Measurements from ENCODE around the gene TECPR2. TPM values are rescaled to one million over a fixed set of nuclear protein-coding genes. Genes with fewer than 3 reads are reported as not detected.

The TECPR2 gene
- total and polyA plus RNA-seq, 2 of the 13 experiments (the other 11 are each of a cell fraction or from before 2014, with no cell fraction given): 3.5 to 5.7 TPM

DNA sequence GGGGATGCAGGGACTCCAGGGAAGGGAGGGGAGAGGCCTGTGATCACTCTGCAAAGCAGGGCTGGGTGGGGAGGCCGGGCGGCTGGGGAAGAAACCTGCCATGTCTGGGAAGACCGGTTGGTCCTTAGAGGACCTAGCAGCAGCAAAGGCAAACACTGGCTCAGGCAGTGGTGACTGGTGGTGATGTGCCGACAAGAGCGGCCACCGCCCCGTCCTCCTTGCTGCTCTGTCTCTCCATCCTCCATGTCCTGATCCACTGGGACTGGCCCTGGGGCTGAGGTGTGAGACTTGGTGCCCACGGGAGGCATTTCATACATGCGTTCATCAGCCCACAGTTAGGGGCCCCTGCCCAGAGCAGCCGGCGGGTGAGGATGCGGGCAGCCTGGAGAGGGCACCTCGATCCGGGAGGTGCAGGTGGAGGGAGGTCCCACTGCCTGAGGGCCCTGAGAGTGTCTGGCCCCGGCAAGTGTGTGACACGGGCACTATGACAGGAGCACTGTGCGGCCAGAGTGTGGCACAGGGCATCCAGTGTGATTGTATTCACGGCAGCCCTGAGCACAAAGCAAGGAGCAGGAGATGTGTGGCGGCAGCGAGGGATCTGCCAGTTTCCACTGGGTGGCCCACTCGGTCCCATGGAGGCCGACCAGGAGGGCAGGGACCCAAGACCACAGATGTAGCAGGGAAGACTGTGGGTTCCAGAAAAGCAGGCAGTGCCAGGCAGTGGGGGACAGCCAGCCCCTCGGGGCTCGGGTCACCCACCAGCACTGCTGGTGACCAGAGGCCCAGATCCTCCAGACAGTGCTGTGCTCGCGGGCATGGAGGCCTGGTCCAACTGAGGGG, 133.0 kb downstream of the TECPR2 start (continued):
- TF ChIP-seq, protein P1, sequence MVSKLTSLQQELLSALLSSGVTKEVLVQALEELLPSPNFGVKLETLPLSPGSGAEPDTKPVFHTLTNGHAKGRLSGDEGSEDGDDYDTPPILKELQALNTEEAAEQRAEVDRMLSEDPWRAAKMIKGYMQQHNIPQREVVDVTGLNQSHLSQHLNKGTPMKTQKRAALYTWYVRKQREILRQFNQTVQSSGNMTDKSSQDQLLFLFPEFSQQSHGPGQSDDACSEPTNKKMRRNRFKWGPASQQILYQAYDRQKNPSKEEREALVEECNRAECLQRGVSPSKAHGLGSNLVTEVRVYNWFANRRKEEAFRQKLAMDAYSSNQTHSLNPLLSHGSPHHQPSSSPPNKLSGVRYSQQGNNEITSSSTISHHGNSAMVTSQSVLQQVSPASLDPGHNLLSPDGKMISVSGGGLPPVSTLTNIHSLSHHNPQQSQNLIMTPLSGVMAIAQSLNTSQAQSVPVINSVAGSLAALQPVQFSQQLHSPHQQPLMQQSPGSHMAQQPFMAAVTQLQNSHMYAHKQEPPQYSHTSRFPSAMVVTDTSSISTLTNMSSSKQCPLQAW (CRISPR knock-in tag; IDR thresholded peaks at IDR 0.05): no peak
- TF ChIP-seq ZBTB21 (CRISPR knock-in tag; IDR thresholded peaks at IDR 0.05) (no peak), IRX3 (CRISPR knock-in tag; IDR thresholded peaks at IDR 0.05; ENCODE audit: borderline replicate concordance, low read depth) (no peak), SIX4 (CRISPR knock-in tag; IDR thresholded peaks at IDR 0.05) (no peak), YY1 (IDR thresholded peaks at IDR 0.05; ENCODE audit: insufficient read depth, insufficient replicate concordance, low read depth, low read length) (no peak), THAP11 (CRISPR knock-in tag; IDR thresholded peaks at IDR 0.05) (no peak)

GRCh38 chr14:102496331-102496691, 133.6 kb downstream of the TECPR2 start:
- Histone ChIP-seq H3K4me3 (replicated peaks in 1 of 3; ENCODE audit: insufficient read depth in 1 of 3, low read depth in 2 of 3, low read length in 3 of 3) (no peak overlapping the region), H3K4me1 (ENCODE audit: insufficient read depth, low read length) (peaks cover 13% of the 10 kb centered on the region), H3K36me3 (replicated peaks in 1 of 2; ENCODE audit: control insufficient read depth in 1 of 2, insufficient read depth in 2 of 2, low read length in 2 of 2) (peaks cover 7 to 14% of the 10 kb centered on the region in 2 experiments; a peak in 4 of 5 replicates), H3K27ac (ENCODE audit: extremely low read length, insufficient read depth, low read length) (no peak overlapping the region), H2AFZ (ENCODE audit: low read length) (no peak overlapping the region), H3K9me3 (ENCODE audit: low read length) (no peaks in the 10 kb centered on the region), H3K27me3 (ENCODE audit: control insufficient read depth in 1 of 2, insufficient read depth in 2 of 2, low read length in 2 of 2) (no peaks in the 10 kb centered on the region), H3K79me2 (ENCODE audit: insufficient read depth, low read length) (no peaks in the 10 kb centered on the region), H3K4me2 (ENCODE audit: low read depth, low read length) (no peak overlapping the region), H4K20me1 (ENCODE audit: insufficient read depth, low read length) (no peaks in the 10 kb centered on the region), H3K9ac (ENCODE audit: insufficient read depth, low read depth, low read length) (no peak overlapping the region)
- ATAC-seq (no peak), DNase-seq (ENCODE audit: low spot score) (no peak), FAIRE-seq (no peak)
- intact Hi-C loops (cut with micrococcal nuclease; ENCODE audit: unreplicated experiment) (no loop called here), in situ Hi-C loops (cut with HindIII; ENCODE audit: extremely low pct_ligation_motif_present, low pct_unique_long_range_greater_than_20kb) (no loop called here)
- POLR2A ChIA-PET: no interaction called here
- CTCF ChIA-PET (ENCODE audit: low intra/inter-chr PET ratio, low total read pairs): no interaction called here
- WGBS (ENCODE audit: low lambda C conversion rate): 85% methylated on average over 6 of the region's 11 CpGs
- BruUV-seq (replicated peaks): no TSS peak
- TF ChIP-seq PAXIP1 (CRISPR knock-in tag; conservative IDR thresholded peaks at IDR 0.05): no peak
- TF ChIP-seq, protein P2, sequence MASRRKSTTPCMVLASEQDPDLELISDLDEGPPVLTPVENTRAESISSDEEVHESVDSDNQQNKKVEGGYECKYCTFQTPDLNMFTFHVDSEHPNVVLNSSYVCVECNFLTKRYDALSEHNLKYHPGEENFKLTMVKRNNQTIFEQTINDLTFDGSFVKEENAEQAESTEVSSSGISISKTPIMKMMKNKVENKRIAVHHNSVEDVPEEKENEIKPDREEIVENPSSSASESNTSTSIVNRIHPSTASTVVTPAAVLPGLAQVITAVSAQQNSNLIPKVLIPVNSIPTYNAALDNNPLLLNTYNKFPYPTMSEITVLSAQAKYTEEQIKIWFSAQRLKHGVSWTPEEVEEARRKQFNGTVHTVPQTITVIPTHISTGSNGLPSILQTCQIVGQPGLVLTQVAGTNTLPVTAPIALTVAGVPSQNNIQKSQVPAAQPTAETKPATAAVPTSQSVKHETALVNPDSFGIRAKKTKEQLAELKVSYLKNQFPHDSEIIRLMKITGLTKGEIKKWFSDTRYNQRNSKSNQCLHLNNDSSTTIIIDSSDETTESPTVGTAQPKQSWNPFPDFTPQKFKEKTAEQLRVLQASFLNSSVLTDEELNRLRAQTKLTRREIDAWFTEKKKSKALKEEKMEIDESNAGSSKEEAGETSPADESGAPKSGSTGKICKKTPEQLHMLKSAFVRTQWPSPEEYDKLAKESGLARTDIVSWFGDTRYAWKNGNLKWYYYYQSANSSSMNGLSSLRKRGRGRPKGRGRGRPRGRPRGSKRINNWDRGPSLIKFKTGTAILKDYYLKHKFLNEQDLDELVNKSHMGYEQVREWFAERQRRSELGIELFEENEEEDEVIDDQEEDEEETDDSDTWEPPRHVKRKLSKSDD (CRISPR knock-in tag; IDR thresholded peaks at IDR 0.05; ENCODE audit: low read depth): no peak
- no peak for TF ChIP-seq SMAD9 (CRISPR knock-in tag; IDR thresholded peaks at IDR 0.05)
- no peak for TF ChIP-seq RXRA (CRISPR knock-in tag; IDR thresholded peaks at IDR 0.05)
- TF ChIP-seq DR1 (CRISPR knock-in tag; IDR thresholded peaks at IDR 0.05): no peak
- TF ChIP-seq ZNF160 (CRISPR knock-in tag; IDR thresholded peaks at IDR 0.05): no peak
- no peak for TF ChIP-seq KDM6A (CRISPR knock-in tag; IDR thresholded peaks at IDR 0.05; ENCODE audit: low read depth)
- TF ChIP-seq NFYC (CRISPR knock-in tag; IDR thresholded peaks at IDR 0.05): no peak
- TF ChIP-seq ZNF569 (CRISPR knock-in tag; IDR thresholded peaks at IDR 0.05; ENCODE audit: borderline replicate concordance): no peak
- TF ChIP-seq PITX1 (CRISPR knock-in tag; IDR thresholded peaks at IDR 0.05): no peak
